GM21619 (cell line): Measurements from ENCODE around the gene LRCH4.

Experiments used
- ATAC-seq: cut with Tn5 transposase; IDR thresholded peaks from one replicate; pipeline ENCODE4 v1.9.1; 2021; ENCODE audit not compliant: unreplicated experiment

LRCH4 gene

DNA sequence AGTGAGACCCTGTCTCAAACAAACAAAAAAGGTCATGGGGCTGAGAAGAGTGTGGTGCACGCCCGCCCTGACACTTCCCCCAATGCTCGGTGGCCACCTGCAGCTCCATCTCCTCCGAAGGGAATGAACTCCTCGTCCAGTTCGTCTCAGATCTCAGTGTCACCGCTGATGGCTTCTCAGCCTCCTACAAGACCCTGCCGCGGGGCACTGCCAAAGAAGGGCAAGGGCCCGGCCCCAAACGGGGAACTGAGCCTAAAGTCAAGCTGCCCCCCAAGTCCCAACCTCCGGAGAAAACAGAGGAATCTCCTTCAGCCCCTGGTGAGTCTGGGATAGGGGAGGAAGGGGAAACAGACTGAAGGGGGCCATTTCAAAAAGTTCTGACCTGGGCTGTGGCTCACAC lies 20.4 kb upstream of the LRCH4 start:
- ATAC-seq, result no peak

- ATAC-seq, result no peak
Observed at GRCh38 chr7:100604976-100605911, 19.3 kb upstream of the LRCH4 start.

- peak; percentile 51 for ATAC-seq
Observed at GRCh38 chr7:100604028-100604975, 18.4 kb upstream of the LRCH4 start.

GRCh38 chr7:100603726-100604027 lies 17.7 kb upstream of the LRCH4 start:
- ATAC-seq, result peak; percentile 24

- ATAC-seq, result no peak
Observed at GRCh38 chr7:100602889-100603725, 17.2 kb upstream of the LRCH4 start.

GRCh38 chr7:100600730-100601038 lies 14.8 kb upstream of the LRCH4 start:
- no peak for ATAC-seq

DNA sequence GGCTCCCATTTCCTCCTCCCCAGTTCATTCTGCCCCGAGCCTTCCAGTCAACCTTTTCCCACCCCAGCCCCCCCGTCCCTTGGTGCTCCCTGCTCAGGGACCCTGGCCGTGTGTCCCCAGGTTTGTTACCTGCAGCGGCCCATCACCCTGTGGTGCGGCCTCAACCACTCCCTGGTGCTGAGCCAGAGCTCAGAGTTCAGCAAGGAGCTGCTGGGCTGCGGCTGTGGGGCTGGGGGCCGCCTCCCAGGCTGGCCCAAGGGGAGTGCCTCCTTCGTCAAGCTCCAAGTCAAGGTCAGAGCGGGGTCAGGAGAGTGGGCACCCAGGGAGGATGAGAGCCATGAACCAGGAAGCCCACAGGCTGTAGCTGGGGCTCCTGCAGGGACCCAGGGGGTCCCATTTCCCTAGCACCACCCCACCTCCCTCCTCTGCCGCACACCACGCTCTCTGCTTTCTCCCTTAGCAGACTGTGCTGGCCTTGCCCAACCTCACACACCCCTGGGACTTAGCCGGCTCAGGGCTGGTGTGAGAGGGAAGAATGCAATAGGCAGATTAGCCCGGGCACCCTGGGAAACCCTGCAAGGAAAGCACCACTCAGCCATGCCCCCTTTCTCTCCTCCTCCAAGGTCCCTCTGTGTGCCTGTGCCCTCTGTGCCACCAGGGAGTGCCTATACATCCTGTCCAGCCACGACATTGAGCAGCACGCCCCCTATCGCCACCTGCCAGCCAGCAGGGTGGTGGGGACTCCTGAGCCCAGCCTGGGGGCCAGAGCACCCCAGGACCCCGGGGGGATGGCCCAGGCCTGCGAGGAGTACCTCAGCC lies 14.2 kb upstream of the LRCH4 start:
- no peak for ATAC-seq

- ATAC-seq, result no peak
Observed at GRCh38 chr7:100598425-100598824, 12.5 kb upstream of the LRCH4 start.

GRCh38 chr7:100595188-100595587 lies 9.3 kb upstream of the LRCH4 start:
- no peak for ATAC-seq

- no peak for ATAC-seq
Observed at GRCh38 chr7:100591596-100591995, 5.7 kb upstream of the LRCH4 start.

DNA sequence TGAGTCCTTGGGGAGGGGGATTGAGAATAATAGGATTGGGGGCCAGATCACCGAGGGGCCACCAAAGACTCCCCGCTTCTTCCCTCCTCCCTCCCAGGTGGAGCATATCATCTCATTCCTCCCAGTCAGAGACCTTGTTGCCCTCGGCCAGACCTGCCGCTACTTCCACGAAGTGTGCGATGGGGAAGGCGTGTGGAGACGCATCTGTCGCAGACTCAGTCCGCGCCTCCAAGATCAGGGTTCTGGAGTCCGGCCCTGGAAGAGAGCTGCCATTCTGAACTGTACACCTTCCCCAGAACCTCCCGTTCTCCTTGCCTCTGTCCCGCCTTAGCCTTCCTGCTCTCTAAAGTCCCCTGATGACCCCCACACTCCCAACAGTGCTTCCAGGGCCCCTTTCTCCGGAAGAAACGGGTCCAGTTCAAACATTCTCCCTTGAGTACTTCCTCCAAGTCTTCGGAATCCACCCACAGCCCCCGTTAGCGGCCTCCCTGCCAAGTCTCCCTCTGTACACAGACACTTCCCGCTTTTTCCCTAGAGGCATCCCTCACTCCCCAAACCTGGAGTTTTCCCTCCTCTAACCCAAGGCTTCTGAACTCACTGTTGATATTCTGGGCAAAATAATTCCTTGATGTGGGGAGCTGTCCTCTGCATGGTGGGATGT lies 4.3 kb upstream of the LRCH4 start:
- ATAC-seq, result no peak

DNA sequence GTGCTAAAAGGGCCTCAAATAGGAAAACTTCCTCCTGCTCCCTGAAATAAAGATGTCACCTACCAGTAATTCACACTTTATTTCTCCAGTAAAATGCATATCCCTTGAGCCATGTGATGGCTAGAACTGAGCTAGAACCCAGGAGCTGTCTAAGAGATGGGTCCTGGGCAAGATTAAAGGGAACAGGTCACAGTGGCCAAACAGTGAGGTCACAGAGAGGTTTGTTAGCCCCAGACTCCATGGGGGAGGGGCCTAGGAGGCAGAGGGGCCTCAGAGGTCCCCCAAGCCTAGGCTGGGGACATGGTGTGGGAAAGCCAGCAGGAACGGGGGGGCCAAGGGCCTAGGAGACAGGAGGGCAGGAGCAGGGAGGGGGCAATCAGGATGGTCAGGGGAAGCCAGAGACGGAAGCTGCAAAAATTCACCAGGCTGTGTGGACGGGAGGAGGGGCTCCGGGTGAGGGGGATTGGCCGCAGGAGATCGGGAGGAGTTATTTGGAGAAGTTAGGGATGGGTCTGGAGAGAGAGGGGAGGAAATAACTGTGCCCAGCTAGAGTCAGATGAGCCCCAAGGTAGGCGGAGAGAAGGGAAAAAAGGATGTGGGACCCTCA lies 3.5 kb upstream of the LRCH4 start:
- no peak for ATAC-seq

DNA sequence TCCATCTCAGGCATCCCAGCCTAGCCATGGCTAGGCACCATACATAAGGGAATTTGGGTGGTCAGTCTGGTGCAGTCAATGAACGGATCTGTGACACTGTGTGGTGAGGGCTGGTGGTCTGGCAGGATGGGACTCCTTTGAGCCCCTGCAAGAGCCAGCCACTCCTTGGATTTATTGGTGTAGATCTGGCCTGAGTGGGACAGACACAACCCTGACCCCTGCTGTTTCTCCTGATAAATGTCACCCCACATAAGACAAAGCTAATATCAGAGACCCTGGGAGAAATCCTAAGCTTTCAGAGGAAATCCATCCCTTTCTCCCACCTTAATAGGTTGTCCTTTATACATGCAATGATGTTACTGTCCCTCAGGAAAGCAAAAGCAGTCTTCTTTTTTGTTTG lies 2.5 kb upstream of the LRCH4 start:
- ATAC-seq, result no peak

DNA sequence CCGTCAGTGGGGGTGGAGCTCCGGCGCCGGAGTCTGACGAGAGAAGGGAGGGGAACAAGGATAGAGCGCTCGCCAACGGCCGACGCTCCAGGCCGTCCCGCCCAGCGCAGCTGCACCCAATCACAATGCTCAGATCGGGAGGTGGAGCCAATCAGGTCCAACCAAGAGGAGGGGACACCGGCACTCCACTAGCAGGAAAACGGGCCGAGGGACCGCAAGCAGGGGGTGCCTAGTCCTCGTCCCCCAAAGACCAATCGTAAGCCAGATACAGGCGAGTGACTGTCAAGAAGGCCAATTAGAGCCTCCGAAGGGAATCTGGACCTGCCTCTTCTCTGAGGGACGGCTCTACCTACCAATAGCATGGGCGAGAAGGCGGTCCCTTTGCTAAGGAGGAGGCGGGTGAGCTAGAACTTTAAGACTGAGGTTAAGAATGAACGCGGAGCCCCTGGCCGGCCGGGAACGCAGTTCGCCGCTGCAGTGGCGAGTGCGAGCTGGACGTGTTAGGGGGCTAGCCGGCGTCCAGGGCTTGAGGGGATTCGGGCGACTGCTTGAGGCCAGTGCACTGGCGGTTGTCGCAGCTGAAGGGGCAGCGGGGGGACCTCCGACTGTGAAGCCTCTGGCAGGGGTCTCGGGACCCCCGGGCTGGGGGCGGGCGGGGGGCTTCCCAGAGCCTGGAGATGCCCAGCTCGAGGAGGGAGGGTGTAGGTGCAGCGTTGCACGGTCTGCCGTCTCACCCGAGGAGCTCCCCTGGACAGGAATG lies 517 bp upstream of the LRCH4 start, which contains the start of gene FBXO24:
Gene FBXO24, plus strand, starts transcription at position 63 of the 760 bp plus-strand sequence. Its CDS starts 298 bp downstream, at position 361.
- ATAC-seq, result peak; percentile 79

DNA sequence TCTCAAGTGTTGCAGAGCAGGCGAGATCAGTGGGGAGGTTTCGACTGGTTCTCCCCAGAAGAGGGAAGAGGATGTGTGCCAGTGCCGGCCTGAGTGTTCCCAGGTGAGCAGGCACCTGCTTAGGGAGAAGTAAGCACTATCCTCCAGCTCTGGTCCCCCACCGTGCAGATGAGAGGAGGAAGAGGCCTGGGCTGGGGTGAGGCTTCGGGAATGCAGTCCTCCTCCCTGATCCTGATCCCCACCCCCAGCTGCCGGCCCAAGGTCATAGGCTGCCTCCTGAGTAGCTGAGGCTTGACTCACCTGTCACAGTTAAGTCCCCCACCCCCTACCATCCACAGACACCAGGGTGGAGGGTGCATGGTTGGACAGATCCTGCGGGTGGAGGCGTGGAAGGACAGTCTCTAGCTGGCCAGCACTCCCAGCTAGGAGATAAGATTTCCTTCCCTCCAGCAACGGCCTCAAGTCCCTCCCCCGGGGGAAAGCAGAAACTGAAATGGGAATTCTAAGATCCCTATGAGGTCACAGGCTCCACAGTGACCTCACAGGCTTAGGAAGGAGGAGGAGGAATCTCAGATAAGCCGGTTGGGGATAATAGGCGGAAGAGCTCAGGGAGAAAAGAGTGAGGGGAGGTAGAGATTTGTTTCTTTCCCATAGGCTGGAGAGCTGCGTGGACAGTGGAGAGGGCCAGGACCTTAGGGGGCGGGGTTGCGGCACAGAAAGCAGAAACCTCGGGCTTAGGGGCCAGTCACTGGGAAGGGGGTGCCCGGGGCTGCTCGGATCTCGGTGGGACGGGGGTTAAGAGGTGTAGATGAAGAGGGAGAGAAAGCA lies 1.0 kb downstream of the LRCH4 start:
- no peak for ATAC-seq

DNA sequence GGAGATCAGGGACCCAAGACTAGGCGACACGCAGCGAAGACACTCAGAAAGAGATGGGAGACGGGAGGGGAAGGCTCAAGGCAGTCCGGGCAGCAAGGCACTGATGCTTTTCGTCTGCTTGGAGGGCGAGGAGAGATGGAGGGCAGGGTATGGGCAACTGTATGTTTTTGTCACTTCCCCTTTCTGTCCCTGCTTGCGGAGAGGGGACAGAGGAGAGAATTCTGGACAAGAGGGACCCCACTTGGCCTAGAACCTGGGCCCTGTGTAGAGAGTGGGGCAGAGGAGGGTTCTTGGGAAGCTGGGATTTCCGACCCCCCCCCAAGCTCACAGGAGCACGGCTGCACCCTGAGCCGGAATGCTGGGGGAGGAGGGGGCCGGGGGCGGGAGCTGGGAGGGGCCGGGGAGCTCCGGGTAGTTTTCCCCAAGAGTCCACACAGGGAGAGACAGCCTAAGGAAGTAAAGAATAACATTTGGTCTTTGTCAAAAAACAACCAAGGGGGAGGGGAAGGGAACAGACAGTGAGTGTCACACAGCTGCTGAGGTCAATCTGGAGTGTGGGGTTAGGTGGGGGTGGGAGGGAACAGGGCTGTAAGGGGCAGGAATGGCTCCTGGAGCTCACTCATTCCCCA lies 1.8 kb downstream of the LRCH4 start:
- no peak for ATAC-seq
